H9 (cell line): Measurements from ENCODE around the gene C19orf44. TPM values are rescaled to one million over a fixed set of nuclear protein-coding genes. Genes with fewer than 3 reads are reported as not detected.
A peak's percentile ranks its signal among the peaks of the same experiment; 100 is the strongest.

Experiments used
- DNase-seq: peaks from one replicate; pipeline ENCODE4 v3.0.0-alpha.2; 2017
- H2AFZ ChIP-seq: one replicate; pipeline ENCODE4 v1.6.1; 2013; ENCODE audit warnings: mild to moderate bottlenecking, low read length, control low read depth, moderate library complexity
- H2AK5ac ChIP-seq: 2 replicates; pipeline ENCODE4 v1.6.1; 2013; ENCODE audit warnings: low read length, control low read depth, mixed read lengths; ENCODE audit not compliant: insufficient read length
- H2BK120ac ChIP-seq: one replicate; pipeline ENCODE4 v1.6.1; 2013; ENCODE audit warnings: low read depth, mild to moderate bottlenecking, low read length, control low read depth, inconsistent platforms; ENCODE audit not compliant: poor library complexity, severe bottlenecking
- H2BK12ac ChIP-seq: 2 replicates; pipeline ENCODE4 v1.6.1; 2013; ENCODE audit warnings: low read length, control low read depth, mixed read lengths, low read depth; ENCODE audit not compliant: insufficient read length
- H2BK15ac ChIP-seq: 2 replicates; pipeline ENCODE4 v1.6.1; 2013; ENCODE audit warnings: low read depth, low read length, control low read depth
- H2BK20ac ChIP-seq: one replicate; pipeline ENCODE4 v1.6.1; 2013; ENCODE audit warnings: low read depth, mild to moderate bottlenecking, low read length, control low read depth, inconsistent platforms; ENCODE audit not compliant: poor library complexity, severe bottlenecking
- H2BK5ac ChIP-seq: 2 replicates; pipeline ENCODE4 v1.6.1; 2013; ENCODE audit warnings: low read length, control low read depth, mixed read lengths; ENCODE audit not compliant: insufficient read length
- H3K14ac ChIP-seq: 2 replicates; pipeline ENCODE4 v1.6.1; 2013; ENCODE audit warnings: low read length, control low read depth; ENCODE audit not compliant: insufficient read depth
- H3K18ac ChIP-seq: 2 replicates; pipeline ENCODE4 v1.6.1; 2013; ENCODE audit warnings: low read depth, mild to moderate bottlenecking, mixed read lengths, low read length, control low read depth; ENCODE audit not compliant: insufficient read length
- H3K23ac ChIP-seq: 2 replicates; pipeline ENCODE4 v1.6.1; 2013; ENCODE audit warnings: low read length, control low read depth, mixed read lengths, low read depth; ENCODE audit not compliant: insufficient read length
- H3K23me2 ChIP-seq: 2 replicates; pipeline ENCODE4 v1.6.1; 2013; ENCODE audit warnings: low read depth, mild to moderate bottlenecking, mixed read lengths, low read length, control low read depth; ENCODE audit not compliant: insufficient read length, poor library complexity, severe bottlenecking
- H3K27ac ChIP-seq: 2 replicates; pipeline ENCODE4 v1.5.1; 2013; ENCODE audit warnings: low read length, control low read depth, mixed read lengths, low read depth; ENCODE audit not compliant: insufficient read length
- H3K27me3 ChIP-seq: 2 replicates; pipeline ENCODE4 v1.6.1; 2013; ENCODE audit warnings: low read length, control low read depth, inconsistent platforms; ENCODE audit not compliant: insufficient read depth
- H3K4ac ChIP-seq: 2 replicates; pipeline ENCODE4 v1.6.1; 2013; ENCODE audit warnings: low read depth, mild to moderate bottlenecking, control low read depth, inconsistent platforms, low read length, moderate library complexity
- H3K4me1 ChIP-seq: 2 replicates; pipeline ENCODE4 v1.6.1; 2013; ENCODE audit warnings: low read length, control low read depth, inconsistent platforms; ENCODE audit not compliant: insufficient read depth
- H3K4me2 ChIP-seq: 2 replicates; pipeline ENCODE4 v1.6.1; 2013; ENCODE audit warnings: low read length, control low read depth, mixed read lengths; ENCODE audit not compliant: insufficient read length, insufficient read depth
- H3K56ac ChIP-seq: 2 replicates; pipeline ENCODE4 v1.6.1; 2013; ENCODE audit warnings: low read depth, mild to moderate bottlenecking, mixed read lengths, low read length, control low read depth; ENCODE audit not compliant: insufficient read length
- H3K79me1 ChIP-seq: 2 replicates; pipeline ENCODE4 v1.6.1; 2013; ENCODE audit warnings: low read depth, mild to moderate bottlenecking, moderate library complexity, low read length, control low read depth, inconsistent platforms; ENCODE audit not compliant: insufficient read depth, poor library complexity, severe bottlenecking
- H3K79me2 ChIP-seq: 2 replicates; pipeline ENCODE4 v1.6.1; 2013; ENCODE audit warnings: low read length, control low read depth, inconsistent platforms; ENCODE audit not compliant: insufficient read depth
- H3K9ac ChIP-seq: 2 replicates; pipeline ENCODE4 v1.6.1; 2013; ENCODE audit warnings: low read length, control low read depth, mixed read lengths; ENCODE audit not compliant: insufficient read length; ENCODE audit errors: extremely low read depth
- H3K9me3 ChIP-seq: one replicate; pipeline ENCODE4 v1.6.1; 2013; ENCODE audit warnings: low read depth, low read length, inconsistent platforms; ENCODE audit not compliant: control insufficient read depth
- H3T11ph ChIP-seq: one replicate; pipeline ENCODE4 v1.6.1; 2013; ENCODE audit warnings: mild to moderate bottlenecking, low read length, control low read depth, inconsistent platforms
- H4K20me1 ChIP-seq: one replicate; pipeline ENCODE4 v1.6.1; 2013; ENCODE audit not compliant: control insufficient read depth, insufficient read length, insufficient read depth
- H4K5ac ChIP-seq: 2 replicates; pipeline ENCODE4 v1.6.1; 2013; ENCODE audit warnings: low read depth, mild to moderate bottlenecking, mixed read lengths, low read length, control low read depth; ENCODE audit not compliant: insufficient read length
- H4K8ac ChIP-seq: replicated peaks from 2 replicates; pipeline ENCODE4 v1.6.1; 2013; ENCODE audit warnings: low read length, control low read depth, mixed read lengths, low read depth; ENCODE audit not compliant: insufficient read length
- H4K91ac ChIP-seq: 2 replicates; pipeline ENCODE4 v1.6.1; 2013; ENCODE audit warnings: low read depth, mild to moderate bottlenecking, moderate library complexity, mixed read lengths, low read length, control low read depth; ENCODE audit not compliant: insufficient read length
- H3K27ac Mint-ChIP-seq, 3 experiments: 2 replicates in 2 of 3; 3 replicates in 1 of 3; pipeline ENCODE4 v1.8.0; 2020 to 2021; ENCODE audit warnings: mixed read lengths in 3 of 3, mild to moderate bottlenecking in 1 of 3, moderate library complexity in 1 of 3
- H3K27me3 Mint-ChIP-seq: 2 replicates; pipeline ENCODE4 v1.8.0; 2021; ENCODE audit warnings: low read depth, mild to moderate bottlenecking, moderate library complexity, mixed read lengths
- H3K36me3 Mint-ChIP-seq, 3 experiments: 2 replicates in 2 of 3; 3 replicates in 1 of 3; pipeline ENCODE4 v1.8.0; 2020 to 2021; ENCODE audit warnings: low read depth in 3 of 3, mixed read lengths in 3 of 3; ENCODE audit not compliant: insufficient read depth in 1 of 3
- H3K4me1 Mint-ChIP-seq, 2 experiments: 2 replicates each; pipeline ENCODE4 v1.8.0; 2020; ENCODE audit warnings: mixed read lengths in 2 of 2
- H3K4me3 Mint-ChIP-seq, 2 experiments: 2 replicates in 1 of 2; 3 replicates in 1 of 2; pipeline ENCODE4 v1.8.0; 2020 to 2021; ENCODE audit warnings: mild to moderate bottlenecking in 2 of 2, mixed read lengths in 2 of 2, moderate library complexity in 1 of 2
- H3K9me3 Mint-ChIP-seq, 2 experiments: 2 replicates in 1 of 2; 3 replicates in 1 of 2; pipeline ENCODE4 v1.8.0; 2020; ENCODE audit warnings: mild to moderate bottlenecking in 2 of 2, mixed read lengths in 2 of 2, moderate library complexity in 1 of 2
- WGBS: extraction: QIAGEN DNeasy Blood & Tissue Kit; methylation state at CpG from one replicate; pipeline ENCODE4 v1.1.7; 2013; ENCODE audit warnings: missing lambda C conversion rate, low lambda C conversion rate, mixed read lengths; ENCODE audit not compliant: insufficient read length; ENCODE audit errors: extremely low coverage; 5-methylcytosine and 5-hydroxymethylcytosine counted together
- total RNA-seq: library from RNA; stranded (reverse); gene quantifications from 2 replicates; pipeline ENCODE4 v1.2.1, GENCODE V29; 2021
- TF ChIP-seq, protein P1 (sequence below): fragments of 200-600 bp; sonication (generic); conservative IDR thresholded peaks from 3 replicates; pipeline ENCODE4 v1.8.0; 2021; ENCODE audit warnings: antibody characterized with exemption, mild to moderate bottlenecking

C19orf44 gene
- total RNA-seq, 1 experiment from 2014 or later: 6.4 TPM

DNA sequence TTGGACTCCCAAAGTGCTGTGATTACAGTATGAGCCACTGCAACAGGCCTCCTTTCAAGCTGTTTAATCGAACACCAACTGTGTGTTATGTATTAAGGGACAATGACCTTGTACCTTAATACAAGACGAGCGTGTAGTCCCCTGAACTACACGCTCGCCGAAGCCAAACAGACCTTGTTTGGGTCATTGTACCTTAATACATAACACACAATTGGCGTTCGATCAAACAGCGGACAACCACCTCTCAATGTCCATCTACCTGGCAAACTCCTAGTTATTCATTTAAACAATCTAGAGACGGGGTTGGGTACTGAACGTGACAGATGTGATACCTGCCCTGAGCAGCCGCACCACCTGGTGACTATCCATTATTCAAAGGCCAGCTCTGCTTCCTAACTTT is 44.8 kb downstream of the C19orf44 start:
- Histone ChIP-seq H2BK15ac (no peak overlapping the region), H3K4ac (no peak overlapping the region), H3K23ac (no peak overlapping the region), H4K5ac (no peak overlapping the region), H3K14ac (no peak overlapping the region), H2BK12ac (no peak overlapping the region), H3K9me3 (no peaks in the 10 kb centered on the region), H4K20me1 (no peaks in the 10 kb centered on the region), H3K4me2 (peak overlapping the region; percentile 95), H3K27me3 (no peaks in the 10 kb centered on the region), H3K27ac (no peak overlapping the region), H3K23me2 (peaks cover 13% of the 10 kb centered on the region), H4K8ac (no peak overlapping the region), H2BK20ac (no peak overlapping the region), H2AFZ (no peak overlapping the region), H3K79me2 (peaks cover 40% of the 10 kb centered on the region; the same call in 1 of the 2 replicates), H3K79me1 (peaks cover 16% of the 10 kb centered on the region), H2AK5ac (no peak overlapping the region), H4K91ac (no peak overlapping the region), H2BK5ac (no peak overlapping the region), H3K56ac (no peak overlapping the region), H3K9ac (peak overlapping the region; percentile 83), H2BK120ac (no peak overlapping the region), H3T11ph (no peak overlapping the region), H3K18ac (no peak overlapping the region), H3K4me1 (no peaks in the 10 kb centered on the region; the same call in 1 of the 2 replicates)
- H3K36me3 Mint-ChIP-seq: peaks cover 34 to 56% (median 53%) of the 10 kb centered on the region in 3 experiments; a peak in 6 of 7 replicates
- H3K9me3 Mint-ChIP-seq: no peaks in the 10 kb centered on the region
- TF ChIP-seq, protein P1, sequence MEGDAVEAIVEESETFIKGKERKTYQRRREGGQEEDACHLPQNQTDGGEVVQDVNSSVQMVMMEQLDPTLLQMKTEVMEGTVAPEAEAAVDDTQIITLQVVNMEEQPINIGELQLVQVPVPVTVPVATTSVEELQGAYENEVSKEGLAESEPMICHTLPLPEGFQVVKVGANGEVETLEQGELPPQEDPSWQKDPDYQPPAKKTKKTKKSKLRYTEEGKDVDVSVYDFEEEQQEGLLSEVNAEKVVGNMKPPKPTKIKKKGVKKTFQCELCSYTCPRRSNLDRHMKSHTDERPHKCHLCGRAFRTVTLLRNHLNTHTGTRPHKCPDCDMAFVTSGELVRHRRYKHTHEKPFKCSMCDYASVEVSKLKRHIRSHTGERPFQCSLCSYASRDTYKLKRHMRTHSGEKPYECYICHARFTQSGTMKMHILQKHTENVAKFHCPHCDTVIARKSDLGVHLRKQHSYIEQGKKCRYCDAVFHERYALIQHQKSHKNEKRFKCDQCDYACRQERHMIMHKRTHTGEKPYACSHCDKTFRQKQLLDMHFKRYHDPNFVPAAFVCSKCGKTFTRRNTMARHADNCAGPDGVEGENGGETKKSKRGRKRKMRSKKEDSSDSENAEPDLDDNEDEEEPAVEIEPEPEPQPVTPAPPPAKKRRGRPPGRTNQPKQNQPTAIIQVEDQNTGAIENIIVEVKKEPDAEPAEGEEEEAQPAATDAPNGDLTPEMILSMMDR: no peak
- H3K27ac Mint-ChIP-seq: peak overlapping the region; percentile 62 to 85 (median 67); a peak in 5 of 7 replicates
- H3K4me1 Mint-ChIP-seq: peaks cover 13 to 16% of the 10 kb centered on the region in 2 experiments
- WGBS: no CpG with 5 or more reads among the region's 12 CpGs
- H3K4me3 Mint-ChIP-seq: peak overlapping the region; percentile 91 to 96
- H3K27me3 Mint-ChIP-seq: no peaks in the 10 kb centered on the region
- DNase-seq: no peak
